GM12875 (cell line): ENCODE data around the gene DNAH9.

Source experiments
- H3K4me3 ChIP-seq: one replicate; pipeline ENCODE4 v1.5.1; 2011; ENCODE audit warnings: low read depth, low read length, control low read depth
- TF ChIP-seq, protein P1 (sequence below): IDR thresholded peaks from 2 replicates; pipeline ENCODE4 v1.5.1; 2011; ENCODE audit warnings: low read depth, mild to moderate bottlenecking, control low read depth, inconsistent platforms, low read length, moderate library complexity, borderline replicate concordance; ENCODE audit not compliant: insufficient read depth

The DNAH9 gene

DNA sequence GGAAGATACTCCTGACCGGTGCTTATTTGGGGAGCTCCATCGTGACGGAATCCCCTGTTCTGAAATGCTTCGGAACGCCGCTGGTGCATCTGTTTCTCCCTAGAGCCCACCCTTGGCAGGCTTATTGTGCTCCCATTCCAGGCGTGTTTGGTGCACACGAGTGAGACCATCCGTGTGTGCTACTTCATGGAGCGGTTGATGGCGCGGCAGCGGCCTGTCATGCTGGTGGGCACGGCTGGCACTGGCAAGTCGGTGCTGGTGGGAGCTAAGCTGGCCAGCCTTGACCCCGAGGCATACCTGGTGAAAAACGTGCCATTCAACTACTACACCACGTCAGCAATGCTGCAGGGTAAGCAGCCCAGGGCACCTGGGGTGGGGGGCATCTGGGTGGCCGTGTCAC, 170.7 kb downstream of the DNAH9 start:
- TF ChIP-seq, protein P1, sequence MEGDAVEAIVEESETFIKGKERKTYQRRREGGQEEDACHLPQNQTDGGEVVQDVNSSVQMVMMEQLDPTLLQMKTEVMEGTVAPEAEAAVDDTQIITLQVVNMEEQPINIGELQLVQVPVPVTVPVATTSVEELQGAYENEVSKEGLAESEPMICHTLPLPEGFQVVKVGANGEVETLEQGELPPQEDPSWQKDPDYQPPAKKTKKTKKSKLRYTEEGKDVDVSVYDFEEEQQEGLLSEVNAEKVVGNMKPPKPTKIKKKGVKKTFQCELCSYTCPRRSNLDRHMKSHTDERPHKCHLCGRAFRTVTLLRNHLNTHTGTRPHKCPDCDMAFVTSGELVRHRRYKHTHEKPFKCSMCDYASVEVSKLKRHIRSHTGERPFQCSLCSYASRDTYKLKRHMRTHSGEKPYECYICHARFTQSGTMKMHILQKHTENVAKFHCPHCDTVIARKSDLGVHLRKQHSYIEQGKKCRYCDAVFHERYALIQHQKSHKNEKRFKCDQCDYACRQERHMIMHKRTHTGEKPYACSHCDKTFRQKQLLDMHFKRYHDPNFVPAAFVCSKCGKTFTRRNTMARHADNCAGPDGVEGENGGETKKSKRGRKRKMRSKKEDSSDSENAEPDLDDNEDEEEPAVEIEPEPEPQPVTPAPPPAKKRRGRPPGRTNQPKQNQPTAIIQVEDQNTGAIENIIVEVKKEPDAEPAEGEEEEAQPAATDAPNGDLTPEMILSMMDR: no peak

GRCh38 chr17:11772031-11772430, 173.8 kb downstream of the DNAH9 start:
- TF ChIP-seq, protein P1: no peak
- no peak overlapping the region for H3K4me3 ChIP-seq

More for the DNA sequence above, 170.7 kb downstream of the DNAH9 start:
- no peak overlapping the region for H3K4me3 ChIP-seq

GRCh38 chr17:11779892-11780291, 181.6 kb downstream of the DNAH9 start:
- TF ChIP-seq, protein P1: no peak
- H3K4me3 ChIP-seq: no peak overlapping the region

DNA sequence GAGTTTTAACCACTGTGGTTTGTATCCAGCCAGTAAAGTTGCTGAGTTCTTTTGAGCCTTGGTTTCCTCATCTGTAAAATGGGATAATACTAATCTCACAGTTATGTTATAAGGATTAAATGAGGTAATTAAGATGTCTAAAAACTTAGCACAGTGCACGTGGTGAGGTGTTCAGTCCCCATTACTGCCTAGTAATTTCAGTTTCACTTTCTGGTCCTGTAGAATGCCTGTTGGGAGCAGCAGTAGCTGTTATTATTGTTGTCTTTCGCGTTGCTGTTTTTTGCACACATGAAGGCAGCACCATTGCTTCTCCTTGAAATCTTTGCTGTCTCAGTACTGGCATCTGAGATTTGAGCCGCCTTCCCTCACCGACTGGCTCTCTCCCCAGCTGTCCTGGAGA, 182.4 kb downstream of the DNAH9 start:
- H3K4me3 ChIP-seq: no peak overlapping the region
- TF ChIP-seq, protein P1: no peak

- H3K4me3 ChIP-seq: no peak overlapping the region
- TF ChIP-seq, protein P1: no peak
Observed at GRCh38 chr17:11786711-11787438, 188.6 kb downstream of the DNAH9 start.

DNA sequence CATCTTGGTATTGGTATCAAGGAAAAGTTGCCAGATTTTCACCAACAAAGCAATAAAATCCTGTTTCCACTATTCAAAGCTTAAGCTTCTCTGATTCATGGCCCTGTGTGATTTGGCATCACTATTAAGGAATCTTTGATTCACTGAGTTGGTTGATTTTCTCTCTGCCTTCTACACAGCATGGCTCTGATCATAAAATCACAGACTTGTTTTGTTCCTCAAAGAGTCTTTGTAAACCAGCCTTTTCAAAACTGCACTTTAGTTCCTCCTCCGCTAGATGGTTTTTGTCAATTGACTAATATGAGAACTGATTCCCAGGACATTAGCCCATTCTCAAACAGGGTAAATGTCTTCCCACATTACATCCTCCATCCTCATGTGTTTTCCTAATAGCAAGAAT, 197.6 kb downstream of the DNAH9 start:
- TF ChIP-seq, protein P1: no peak
- H3K4me3 ChIP-seq: no peak overlapping the region

DNA sequence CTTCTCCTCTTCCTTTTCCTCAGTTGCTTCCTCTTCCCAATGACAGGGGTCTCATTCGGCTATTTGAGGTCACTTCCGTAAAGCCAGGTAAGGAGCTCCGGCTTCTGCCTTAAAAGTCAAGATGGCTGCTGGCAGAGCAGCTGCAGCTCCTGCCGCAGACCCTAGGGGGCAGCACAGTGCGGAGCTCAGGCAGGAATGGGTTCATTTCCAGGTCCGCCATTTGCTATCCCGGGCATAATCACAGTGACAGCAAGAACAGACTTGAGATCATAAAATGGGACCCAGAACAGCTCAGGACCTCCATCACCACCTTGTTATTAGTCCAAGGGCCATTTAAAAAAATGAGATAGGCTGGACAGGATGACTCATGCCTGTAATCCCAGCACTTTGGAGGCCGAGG, 199.5 kb downstream of the DNAH9 start:
- TF ChIP-seq, protein P1: peak; percentile 16; the same call in 1 of the 2 replicates
- no peak overlapping the region for H3K4me3 ChIP-seq
